ENCODE results near the gene ZFYVE28. TPM values are rescaled to one million over a fixed set of nuclear protein-coding genes. Genes with fewer than 3 reads are reported as not detected.

ZFYVE28 gene
- total RNA-seq, 1 donor = 8.9 TPM

DNA sequence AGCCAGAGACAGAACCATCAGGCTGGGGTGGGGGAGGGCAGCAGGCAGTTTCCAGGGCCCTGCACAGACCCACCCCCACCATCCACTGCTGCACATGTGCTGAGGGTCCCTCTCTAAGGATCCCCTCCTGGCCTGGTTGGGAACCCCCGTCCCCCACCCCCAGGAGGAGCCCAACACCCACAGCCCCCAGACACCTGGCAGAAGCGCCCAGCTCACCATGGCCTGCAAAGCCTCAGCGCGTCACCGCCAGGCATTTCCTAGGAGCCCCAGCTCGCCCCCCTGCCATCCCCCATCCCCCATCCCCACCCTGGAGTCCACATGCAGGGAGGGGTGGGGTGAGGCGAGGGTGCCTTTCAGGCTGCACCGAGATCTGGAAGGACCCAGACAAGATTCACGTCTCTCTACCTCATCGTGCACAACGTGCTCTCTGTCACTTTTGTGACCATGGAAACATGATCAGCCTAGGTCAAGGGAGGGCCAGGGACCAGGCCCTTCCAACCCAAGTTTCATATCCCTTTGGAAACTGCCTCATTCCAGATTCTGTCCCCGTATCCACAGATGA is 165.8 kb downstream of the ZFYVE28 start:
- Histone ChIP-seq H3K9me3 (ENCODE audit: low read depth, low read length) (no peaks in the 10 kb centered on the region), H3K4me3 (ENCODE audit: low read length) (no peak overlapping the region), H3K27me3 (ENCODE audit: insufficient read depth, low read length) (no peaks in the 10 kb centered on the region), H3K4me1 (ENCODE audit: insufficient read depth, low read length) (no peaks in the 10 kb centered on the region)

DNA sequence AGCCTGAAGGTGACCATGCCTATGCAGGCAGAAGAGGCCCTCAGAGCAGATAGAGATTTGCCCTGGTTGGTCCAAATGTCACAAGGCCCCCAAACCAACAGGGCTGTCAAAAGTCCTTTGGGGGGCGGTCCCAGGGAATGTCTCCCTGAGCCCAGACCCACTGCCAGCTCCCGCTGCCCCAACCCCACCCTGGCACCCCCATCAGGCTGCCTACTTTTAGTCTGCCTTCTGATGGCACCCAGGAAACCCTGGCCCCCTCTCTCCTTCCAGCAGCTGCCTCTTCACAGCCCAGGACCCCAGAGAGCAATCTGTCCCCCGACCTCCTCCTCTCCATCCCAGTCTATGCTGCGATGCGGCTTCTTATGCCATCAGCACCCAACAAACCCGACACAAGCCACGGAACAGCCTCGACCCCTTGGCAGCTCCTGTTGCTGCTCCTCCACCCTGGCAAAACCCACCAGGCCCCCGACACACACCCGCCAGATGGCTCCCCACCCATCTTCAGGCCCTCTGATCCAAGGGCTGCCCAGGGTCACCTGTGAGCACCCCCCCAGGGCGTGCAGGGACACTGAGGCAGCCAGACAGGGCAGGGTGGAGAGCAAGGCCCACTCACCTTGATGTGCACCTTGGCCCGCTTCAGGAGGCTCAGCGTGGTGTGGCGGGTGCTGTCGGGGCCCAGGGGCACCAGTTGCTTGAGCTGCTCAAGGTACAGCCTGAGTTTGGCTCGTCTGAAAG is 166.5 kb downstream of the ZFYVE28 start:
- Histone ChIP-seq H3K4me1 (ENCODE audit: insufficient read depth, low read length) (no peaks in the 10 kb centered on the region), H3K4me3 (ENCODE audit: low read length) (no peak overlapping the region), H3K9me3 (ENCODE audit: low read depth, low read length) (no peaks in the 10 kb centered on the region), H3K27me3 (ENCODE audit: insufficient read depth, low read length) (no peaks in the 10 kb centered on the region)

DNA sequence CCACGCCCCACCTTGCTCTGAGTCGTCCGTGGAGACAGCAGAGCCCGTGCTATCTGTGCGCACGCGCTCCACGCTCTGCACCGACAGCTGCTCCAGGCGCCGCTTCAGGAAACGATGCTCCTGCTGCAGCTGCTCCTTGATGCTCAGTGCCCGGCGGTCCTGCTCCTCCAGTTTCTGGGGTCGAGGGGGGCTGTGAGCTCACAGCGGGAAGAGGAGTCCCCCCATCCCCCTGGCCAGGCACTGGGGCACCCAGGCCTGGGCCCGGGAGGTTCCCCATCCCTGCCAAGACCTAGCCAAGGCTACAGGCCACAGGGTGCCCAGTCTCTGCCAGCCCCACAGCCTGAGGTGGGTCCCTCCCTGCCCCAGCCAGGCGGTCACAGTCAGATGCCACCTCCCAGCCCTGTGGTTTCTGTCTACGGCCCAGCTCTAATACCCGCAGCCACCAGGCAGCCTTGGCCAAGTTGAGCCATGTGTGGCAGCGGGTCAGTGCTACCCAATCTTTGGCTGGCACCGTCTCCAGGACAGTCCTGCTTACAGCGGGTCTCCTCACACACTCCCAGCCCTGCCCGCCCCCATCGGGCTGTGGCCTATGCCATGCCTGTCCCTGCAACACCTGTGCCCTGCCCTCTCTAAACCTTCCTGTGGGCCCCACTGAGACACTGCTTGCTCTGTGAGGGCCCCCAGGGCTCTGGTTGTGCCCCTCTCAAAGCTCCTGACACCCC is 167.2 kb downstream of the ZFYVE28 start:
- H3K9me3 ChIP-seq (ENCODE audit: low read depth, low read length) = no peaks in the 10 kb centered on the region
- H3K4me1 ChIP-seq (ENCODE audit: insufficient read depth, low read length) = no peaks in the 10 kb centered on the region
- no peak overlapping the region for H3K4me3 ChIP-seq (ENCODE audit: low read length)
- H3K27me3 ChIP-seq (ENCODE audit: insufficient read depth, low read length) = no peaks in the 10 kb centered on the region

DNA sequence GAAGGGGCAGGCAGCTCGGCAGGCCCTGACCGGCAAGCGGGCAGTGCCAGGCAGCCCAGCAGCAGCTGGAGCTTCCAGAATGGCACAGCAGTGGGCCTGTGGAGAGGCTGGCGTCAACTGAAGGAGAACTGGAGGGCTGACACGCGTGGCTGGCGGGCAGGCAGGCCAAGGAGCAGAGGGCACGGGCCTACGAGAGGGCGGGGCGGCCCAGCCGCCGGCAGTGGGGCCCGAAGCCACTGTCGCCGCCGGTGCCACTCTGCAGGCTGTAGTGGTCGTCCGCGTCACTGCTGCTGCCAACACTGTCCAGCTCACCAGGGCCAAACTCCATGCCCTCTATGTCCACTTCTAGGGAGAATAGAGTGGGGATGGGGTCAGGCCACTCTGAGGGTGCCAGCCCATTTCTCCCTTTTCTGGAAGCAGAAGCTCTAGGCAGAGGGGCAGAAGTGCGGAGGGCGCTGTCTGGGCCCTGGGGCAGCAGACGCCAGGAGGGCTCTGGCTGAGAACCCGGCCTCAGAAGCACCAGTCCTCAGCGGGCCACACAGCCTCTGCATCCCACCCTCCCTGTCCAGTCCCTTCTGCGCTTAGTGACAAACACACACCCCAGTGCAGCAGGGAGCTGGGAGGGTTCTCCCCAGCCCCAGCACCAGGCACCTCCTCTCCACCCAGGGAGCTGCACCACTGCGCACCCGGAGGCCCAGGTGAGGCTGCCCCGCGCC is 167.9 kb downstream of the ZFYVE28 start:
- H3K27me3 ChIP-seq (ENCODE audit: insufficient read depth, low read length) = no peaks in the 10 kb centered on the region
- no peaks in the 10 kb centered on the region for H3K9me3 ChIP-seq (ENCODE audit: low read depth, low read length)
- H3K4me3 ChIP-seq (ENCODE audit: low read length) = no peak overlapping the region
- no peaks in the 10 kb centered on the region for H3K4me1 ChIP-seq (ENCODE audit: insufficient read depth, low read length)

DNA sequence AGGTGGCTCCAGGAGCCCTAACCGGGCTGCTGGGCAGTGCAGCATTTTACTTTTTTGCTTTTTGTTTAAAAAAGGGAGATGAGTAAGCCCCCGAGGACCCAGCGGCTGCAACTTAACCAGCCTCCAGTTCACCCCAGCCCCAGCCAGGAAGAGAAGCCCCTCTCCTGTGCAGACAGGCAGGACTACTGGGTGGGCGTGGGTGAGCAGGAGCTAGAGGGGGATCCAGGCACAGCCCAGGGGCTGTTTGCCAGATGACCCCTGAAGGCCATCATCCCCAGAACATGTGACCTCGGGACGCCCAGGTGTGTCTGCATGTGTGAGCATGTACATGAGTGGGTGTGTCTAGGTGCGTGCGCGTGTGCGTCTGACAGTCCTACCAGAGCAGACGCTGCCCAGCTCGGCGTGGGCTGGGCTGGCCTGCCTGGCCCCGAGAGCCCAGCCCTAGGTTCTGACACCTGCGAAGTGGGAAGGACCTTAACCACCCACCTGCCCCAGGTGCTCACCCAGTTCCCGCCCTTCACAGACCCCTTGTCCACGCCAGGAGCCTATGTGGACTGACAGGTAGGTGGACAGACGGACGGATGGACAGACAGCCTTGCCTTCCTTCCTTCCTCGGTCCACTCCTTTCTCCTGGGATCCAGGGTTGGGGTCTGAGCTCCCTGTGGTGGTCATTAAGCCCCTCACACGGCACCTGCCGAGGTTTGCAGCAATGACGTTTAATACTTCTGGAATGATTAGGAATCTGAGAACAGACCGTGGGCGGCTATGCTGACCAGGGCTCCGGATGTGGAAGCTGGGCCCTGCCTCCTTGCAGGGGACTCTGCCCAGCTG is 168.7 kb downstream of the ZFYVE28 start:
- H3K4me3 ChIP-seq (ENCODE audit: low read length) = no peak overlapping the region
- H3K9me3 ChIP-seq (ENCODE audit: low read depth, low read length) = no peaks in the 10 kb centered on the region
- H3K4me1 ChIP-seq (ENCODE audit: insufficient read depth, low read length) = no peaks in the 10 kb centered on the region
- H3K27me3 ChIP-seq (ENCODE audit: insufficient read depth, low read length) = no peaks in the 10 kb centered on the region

DNA sequence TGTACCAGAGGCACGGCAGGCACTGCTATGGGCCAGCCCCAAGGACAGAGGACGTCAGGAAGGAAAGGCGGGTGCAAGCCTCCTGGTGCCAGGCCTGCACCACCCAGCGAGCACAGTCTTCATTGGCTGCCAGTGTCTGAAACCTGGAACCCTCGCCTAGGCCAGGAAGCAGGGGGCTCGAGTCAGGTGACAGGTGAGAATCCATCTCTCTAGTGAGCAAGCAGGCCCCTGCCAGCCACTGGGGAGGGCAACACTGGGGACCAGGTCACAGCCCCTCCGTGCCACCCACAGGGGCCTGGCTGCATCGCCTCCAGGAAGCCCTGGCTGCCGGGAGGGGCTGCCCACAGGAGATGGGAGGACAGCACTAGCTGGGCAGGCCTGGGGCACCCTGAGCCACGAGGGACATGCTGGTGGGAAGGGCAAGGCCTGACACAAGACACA is 169.6 kb downstream of the ZFYVE28 start:
- H3K27me3 ChIP-seq (ENCODE audit: insufficient read depth, low read length) = no peaks in the 10 kb centered on the region
- peaks cover 7% of the 10 kb centered on the region for H3K4me1 ChIP-seq (ENCODE audit: insufficient read depth, low read length)
- H3K9me3 ChIP-seq (ENCODE audit: low read depth, low read length) = no peaks in the 10 kb centered on the region
- H3K4me3 ChIP-seq (ENCODE audit: low read length) = no peak overlapping the region

DNA sequence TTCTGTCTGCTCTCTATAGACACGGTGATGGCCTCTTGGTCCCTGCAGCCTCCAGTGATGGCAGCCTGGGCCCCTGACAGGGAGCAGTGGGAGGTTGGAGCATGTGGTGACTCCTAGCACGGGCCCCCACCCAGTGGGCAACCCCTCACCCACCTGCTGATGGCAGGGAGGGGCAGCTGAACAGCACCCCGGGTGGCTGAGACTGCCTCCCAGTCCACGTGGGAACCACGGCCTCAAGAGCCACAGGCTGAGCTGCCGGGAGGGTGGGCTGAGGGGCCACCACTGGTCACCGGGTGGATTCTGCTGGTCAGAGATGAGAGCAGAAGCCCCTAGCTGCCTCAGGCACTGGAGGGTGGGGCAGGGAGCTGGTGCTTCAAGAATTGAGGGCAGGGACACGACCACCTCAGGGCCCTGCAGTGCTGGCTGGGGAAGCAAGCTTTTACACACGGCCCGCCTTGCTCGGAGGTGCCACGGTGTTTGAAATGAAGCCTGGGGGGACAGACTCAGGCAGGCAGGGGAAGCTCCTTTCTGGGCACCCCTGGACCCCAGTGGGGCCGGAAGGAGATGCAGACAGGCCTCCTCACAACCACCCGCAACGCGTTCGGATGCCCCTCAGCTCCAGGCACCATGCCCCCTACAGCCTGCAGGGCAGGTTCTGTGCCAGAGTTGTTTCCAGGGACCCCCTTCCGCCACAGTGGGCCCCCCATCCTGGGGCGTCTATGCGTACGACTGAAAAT is 170.2 kb downstream of the ZFYVE28 start:
- peaks cover 13% of the 10 kb centered on the region for H3K4me1 ChIP-seq (ENCODE audit: insufficient read depth, low read length)
- no peaks in the 10 kb centered on the region for H3K27me3 ChIP-seq (ENCODE audit: insufficient read depth, low read length)
- no peaks in the 10 kb centered on the region for H3K9me3 ChIP-seq (ENCODE audit: low read depth, low read length)
- H3K4me3 ChIP-seq (ENCODE audit: low read length) = no peak overlapping the region

DNA sequence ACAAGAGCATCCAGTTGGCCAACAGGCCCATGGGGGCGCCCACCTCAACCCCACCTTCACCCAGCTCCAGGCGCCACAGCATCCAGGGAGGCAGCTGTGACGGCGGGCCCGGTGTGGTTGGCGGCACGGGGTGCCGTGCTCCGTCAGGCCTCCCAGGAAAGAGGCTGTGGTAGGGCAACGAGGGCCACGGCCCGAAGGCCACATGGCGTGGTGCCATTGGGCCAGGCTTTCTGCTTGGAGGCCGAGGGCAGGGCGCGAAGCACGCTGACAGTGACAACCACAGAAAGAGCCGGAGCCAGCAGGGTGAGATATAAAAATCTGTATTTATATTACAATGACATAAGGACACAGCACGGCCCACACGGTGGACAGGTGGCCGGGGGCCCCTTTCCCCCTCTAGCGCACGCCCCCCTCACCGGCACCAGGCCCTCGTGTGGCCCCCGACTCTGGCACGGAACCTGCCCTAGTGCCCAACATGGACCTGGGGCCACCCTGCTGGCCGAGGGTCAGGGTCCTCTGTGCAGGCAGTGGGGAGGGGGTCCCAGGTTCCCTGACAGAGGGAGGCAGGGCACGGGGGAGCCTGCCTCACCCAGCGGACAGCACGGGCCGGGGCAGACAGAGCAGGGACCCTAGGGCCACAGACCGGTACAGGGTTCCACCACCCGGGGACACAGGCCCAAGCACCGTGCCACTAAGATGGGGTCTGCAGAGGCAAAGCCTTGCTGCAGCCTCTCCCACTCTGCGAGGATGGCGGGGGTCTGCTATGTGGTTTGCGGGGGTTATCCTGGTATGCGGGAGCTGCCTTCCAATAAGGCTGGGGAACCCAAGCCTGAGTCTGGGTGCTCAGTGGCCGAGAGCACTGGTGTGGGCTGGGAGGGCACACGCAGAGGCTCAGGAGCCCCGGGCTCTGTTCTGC is 171.1 kb downstream of the ZFYVE28 start:
- Histone ChIP-seq H3K4me3 (ENCODE audit: low read length) (no peak overlapping the region), H3K9me3 (ENCODE audit: low read depth, low read length) (no peaks in the 10 kb centered on the region), H3K27me3 (ENCODE audit: insufficient read depth, low read length) (no peaks in the 10 kb centered on the region), H3K4me1 (ENCODE audit: insufficient read depth, low read length) (peaks cover 18% of the 10 kb centered on the region)

DNA sequence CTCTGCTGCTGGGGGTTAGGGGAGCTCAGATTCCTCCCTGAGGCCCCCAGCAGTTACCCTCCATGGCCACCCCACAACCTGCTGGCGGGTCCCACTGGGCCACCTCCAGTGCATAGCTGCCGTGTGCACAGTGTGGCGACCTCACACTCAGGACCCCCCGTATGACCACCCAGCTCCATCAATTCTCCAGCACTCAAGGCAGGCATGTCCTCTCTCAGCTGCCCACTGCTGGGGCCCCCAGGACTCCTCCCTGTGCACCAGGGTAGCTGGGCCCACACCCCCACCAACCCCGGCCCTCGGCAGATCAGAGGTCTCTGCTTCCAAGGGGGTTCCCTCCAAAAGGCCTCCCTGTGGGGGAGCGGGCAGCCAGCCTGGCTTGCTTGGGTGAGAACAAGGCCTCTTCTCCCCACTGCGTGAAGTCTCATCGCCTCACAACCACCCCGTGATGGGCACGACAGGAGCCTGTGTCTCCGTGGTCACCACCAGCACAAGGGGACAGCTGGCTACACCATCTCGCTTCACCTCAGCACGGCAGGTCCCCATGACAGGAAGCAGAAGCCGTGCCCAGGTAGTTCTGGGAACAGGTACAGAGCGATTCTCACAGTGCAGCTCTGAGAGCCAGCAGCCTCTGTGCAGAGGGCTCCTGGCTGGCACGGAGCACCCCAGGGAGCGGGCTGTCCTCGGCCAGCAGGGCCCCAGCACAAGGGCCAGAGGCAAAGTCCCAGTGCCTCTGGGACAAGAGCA is 171.9 kb downstream of the ZFYVE28 start:
- no peaks in the 10 kb centered on the region for H3K9me3 ChIP-seq (ENCODE audit: low read depth, low read length)
- H3K4me3 ChIP-seq (ENCODE audit: low read length) = no peak overlapping the region

DNA sequence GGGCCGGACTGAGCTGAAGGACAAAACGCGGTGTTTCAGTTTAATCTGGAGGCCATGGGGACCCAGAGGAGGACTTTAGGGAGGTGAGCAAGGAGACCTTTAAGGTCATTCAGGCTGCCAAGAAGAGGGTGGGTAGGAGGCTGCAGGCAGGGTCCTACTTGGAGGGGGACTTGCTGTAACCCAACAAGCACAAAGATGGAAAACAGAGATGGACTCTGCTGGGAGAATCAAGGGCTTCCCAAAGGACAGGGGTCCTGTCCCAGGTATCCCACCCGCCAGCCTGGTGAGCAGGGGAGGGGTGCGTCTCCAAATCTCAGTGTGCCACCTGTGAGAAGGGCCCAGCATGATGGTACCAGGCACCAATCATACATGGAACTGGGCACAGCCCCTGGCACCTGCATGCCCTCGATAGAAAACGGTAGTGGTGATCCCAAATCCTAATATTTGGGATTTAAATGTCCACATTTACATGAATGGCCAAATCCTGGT is 172.6 kb downstream of the ZFYVE28 start:
- Histone ChIP-seq H3K4me1 (ENCODE audit: insufficient read depth, low read length) (peaks cover 27% of the 10 kb centered on the region), H3K4me3 (ENCODE audit: low read length) (no peak overlapping the region), H3K9me3 (ENCODE audit: low read depth, low read length) (no peaks in the 10 kb centered on the region), H3K27me3 (ENCODE audit: insufficient read depth, low read length) (no peaks in the 10 kb centered on the region)

More for the DNA sequence above, 171.9 kb downstream of the ZFYVE28 start:
- Histone ChIP-seq H3K4me1 (ENCODE audit: insufficient read depth, low read length) (peaks cover 20% of the 10 kb centered on the region), H3K27me3 (ENCODE audit: insufficient read depth, low read length) (no peaks in the 10 kb centered on the region)

DNA sequence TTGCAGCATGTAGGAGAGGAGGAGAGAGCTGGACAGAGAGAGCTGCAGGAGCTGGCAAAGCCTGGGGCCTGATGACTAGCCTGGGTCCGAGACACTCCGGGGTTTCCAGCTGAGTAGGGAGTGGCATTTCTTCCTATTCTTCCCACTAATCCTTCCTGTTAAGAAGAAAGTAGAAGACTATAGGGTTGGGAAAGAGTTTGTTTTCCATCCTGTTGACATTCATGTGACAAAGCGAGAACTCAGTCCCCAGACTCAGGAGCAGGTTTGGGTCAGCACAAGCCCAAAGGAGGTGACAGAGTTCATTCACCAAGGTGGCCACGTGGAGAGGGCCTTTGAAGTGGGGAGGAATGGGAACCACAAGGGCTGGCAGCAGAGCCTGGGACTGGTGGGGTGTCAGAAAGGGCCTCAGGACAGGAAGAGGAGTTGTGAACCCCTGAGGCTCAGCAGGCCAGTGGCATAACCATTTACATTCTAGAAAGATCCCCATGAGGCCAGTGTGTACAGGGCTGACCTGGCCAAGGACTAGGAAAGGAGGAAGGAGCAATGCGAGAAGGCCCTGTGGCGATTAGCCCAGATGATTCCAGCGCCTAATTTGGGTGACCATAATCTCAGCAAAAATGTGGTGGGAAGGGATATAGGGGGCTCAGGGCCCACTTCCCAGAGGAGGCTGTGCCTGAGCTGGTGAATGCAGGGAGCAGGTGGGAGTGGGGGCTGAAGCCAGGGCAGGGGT is 173.2 kb downstream of the ZFYVE28 start:
- Histone ChIP-seq H3K4me3 (ENCODE audit: low read length) (no peak overlapping the region), H3K27me3 (ENCODE audit: insufficient read depth, low read length) (no peaks in the 10 kb centered on the region), H3K9me3 (ENCODE audit: low read depth, low read length) (no peaks in the 10 kb centered on the region), H3K4me1 (ENCODE audit: insufficient read depth, low read length) (peaks cover 34% of the 10 kb centered on the region)

Measured in mononuclear cell (primary cell).